ENCODE measurements around the gene MYH14. TPM values are rescaled to one million over a fixed set of nuclear protein-coding genes. Genes with fewer than 3 reads are reported as not detected.

The MYH14 gene
- polyA plus RNA-seq, 3 donors: not detected

DNA sequence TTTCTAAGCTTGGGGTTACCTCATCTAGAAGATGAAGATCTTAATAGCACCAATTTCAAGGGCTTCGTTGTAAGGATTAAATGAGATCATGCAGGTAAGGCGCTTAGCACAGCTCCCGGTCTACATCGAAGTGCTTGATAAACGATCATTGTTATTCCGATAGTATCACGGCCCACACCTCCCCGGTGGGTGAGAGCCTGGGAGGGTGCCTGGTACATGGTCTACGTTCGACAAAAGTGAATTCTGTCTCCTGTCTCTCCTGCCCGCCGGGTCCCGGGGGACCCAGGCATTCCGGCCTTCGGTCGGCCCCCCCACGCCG is 501 bp upstream of the MYH14 start:
- Histone ChIP-seq H3K9me3 (replicated peaks in 1 of 2; ENCODE audit: control insufficient read depth in 1 of 2, insufficient read depth in 1 of 2, low read length in 2 of 2) (peaks cover 9 to 19% of the 10 kb centered on the region in 2 donors), H3K36me3 (replicated peaks in 1 of 2; ENCODE audit: control insufficient read depth in 1 of 2, insufficient read depth in 2 of 2, low read length in 2 of 2) (no peaks in the 10 kb centered on the region), H3K4me1 (ENCODE audit: control insufficient read depth in 1 of 2, insufficient read depth in 2 of 2, low read length in 2 of 2) (peaks cover 0 to 6% of the 10 kb centered on the region in 2 donors), H3K4me2 (replicated peaks; ENCODE audit: extremely low read depth, low read length, poor library complexity, severe bottlenecking) (no peak overlapping the region), H3K79me2 (ENCODE audit: insufficient read depth, low read length) (no peaks in the 10 kb centered on the region), H3K27ac (ENCODE audit: low read depth in 1 of 2, low read length in 2 of 2) (no peak overlapping the region), H3K4me3 (replicated peaks in 1 of 3; ENCODE audit: low read depth in 2 of 3, low read length in 3 of 3) (no peak overlapping the region), H3K27me3 (ENCODE audit: control insufficient read depth in 2 of 2, insufficient read depth in 2 of 2, low read length in 2 of 2) (peaks cover 37 to 58% of the 10 kb centered on the region in 2 donors), H2AFZ (ENCODE audit: insufficient read depth, low read depth, low read length, poor library complexity, severe bottlenecking) (no peak overlapping the region), H3K9ac (ENCODE audit: insufficient read depth, low read length, poor library complexity, severe bottlenecking) (no peak overlapping the region), H4K20me1 (ENCODE audit: insufficient read depth, low read length) (no peaks in the 10 kb centered on the region)
- intact Hi-C loops (cut with micrococcal nuclease): no loop called here
- no peak overlapping the region for H3K27ac Mint-ChIP-seq
- TF ChIP-seq, protein P1, sequence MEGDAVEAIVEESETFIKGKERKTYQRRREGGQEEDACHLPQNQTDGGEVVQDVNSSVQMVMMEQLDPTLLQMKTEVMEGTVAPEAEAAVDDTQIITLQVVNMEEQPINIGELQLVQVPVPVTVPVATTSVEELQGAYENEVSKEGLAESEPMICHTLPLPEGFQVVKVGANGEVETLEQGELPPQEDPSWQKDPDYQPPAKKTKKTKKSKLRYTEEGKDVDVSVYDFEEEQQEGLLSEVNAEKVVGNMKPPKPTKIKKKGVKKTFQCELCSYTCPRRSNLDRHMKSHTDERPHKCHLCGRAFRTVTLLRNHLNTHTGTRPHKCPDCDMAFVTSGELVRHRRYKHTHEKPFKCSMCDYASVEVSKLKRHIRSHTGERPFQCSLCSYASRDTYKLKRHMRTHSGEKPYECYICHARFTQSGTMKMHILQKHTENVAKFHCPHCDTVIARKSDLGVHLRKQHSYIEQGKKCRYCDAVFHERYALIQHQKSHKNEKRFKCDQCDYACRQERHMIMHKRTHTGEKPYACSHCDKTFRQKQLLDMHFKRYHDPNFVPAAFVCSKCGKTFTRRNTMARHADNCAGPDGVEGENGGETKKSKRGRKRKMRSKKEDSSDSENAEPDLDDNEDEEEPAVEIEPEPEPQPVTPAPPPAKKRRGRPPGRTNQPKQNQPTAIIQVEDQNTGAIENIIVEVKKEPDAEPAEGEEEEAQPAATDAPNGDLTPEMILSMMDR (IDR thresholded peaks at IDR 0.05): no peak
- no peaks in the 10 kb centered on the region for H3K4me1 Mint-ChIP-seq
- peak overlapping the region in 1 of 2 donors; percentile 18 for H3K4me3 Mint-ChIP-seq
- DNase-seq: no peak
- WGBS (ENCODE audit: insufficient coverage): 23% methylated on average over 16 of the region's 18 CpGs
- peaks cover 0 to 18% (median 8%) of the 10 kb centered on the region in 7 donors for H3K9me3 Mint-ChIP-seq
- H3K36me3 Mint-ChIP-seq: no peaks in the 10 kb centered on the region
- H3K27me3 Mint-ChIP-seq (ENCODE audit: low read depth in 3 of 3): peaks cover 61 to 75% (median 63%) of the 10 kb centered on the region in 3 donors

DNA sequence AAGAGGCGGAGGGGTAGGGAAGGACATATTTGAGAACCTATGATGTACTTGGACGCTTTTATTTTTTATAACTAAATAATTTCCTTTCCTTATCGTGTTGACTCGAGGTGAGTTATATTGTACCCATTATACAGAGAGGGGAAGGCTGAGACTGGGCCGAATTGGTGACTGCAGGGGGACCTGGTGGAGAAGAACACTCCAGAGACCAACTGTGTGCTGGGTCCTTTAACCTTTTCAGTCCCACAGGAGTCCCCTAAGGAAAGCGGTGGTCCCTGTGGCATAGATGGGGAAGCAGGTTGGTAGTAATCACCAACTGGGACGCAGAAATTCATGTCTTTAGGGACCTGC is 633 bp downstream of the MYH14 start:
- H4K20me1 ChIP-seq (ENCODE audit: insufficient read depth, low read length): no peaks in the 10 kb centered on the region
- Mint-ChIP-seq H3K9me3 (peaks cover 0 to 18% (median 8%) of the 10 kb centered on the region in 7 donors), H3K4me3 (peak overlapping the region in 1 of 2 donors; percentile 66), H3K36me3 (no peaks in the 10 kb centered on the region), H3K27me3 (ENCODE audit: low read depth in 3 of 3) (peaks cover 61 to 73% (median 61%) of the 10 kb centered on the region in 3 donors), H3K27ac (no peak overlapping the region), H3K4me1 (no peaks in the 10 kb centered on the region)
- H3K36me3 ChIP-seq (replicated peaks in 1 of 2; ENCODE audit: control insufficient read depth in 1 of 2, insufficient read depth in 2 of 2, low read length in 2 of 2): no peaks in the 10 kb centered on the region
- no peaks in the 10 kb centered on the region for H3K79me2 ChIP-seq (ENCODE audit: insufficient read depth, low read length)
- peaks cover 37 to 58% of the 10 kb centered on the region in 2 donors for H3K27me3 ChIP-seq (ENCODE audit: control insufficient read depth in 2 of 2, insufficient read depth in 2 of 2, low read length in 2 of 2)
- H3K9me3 ChIP-seq (replicated peaks in 1 of 2; ENCODE audit: control insufficient read depth in 1 of 2, insufficient read depth in 1 of 2, low read length in 2 of 2): peaks cover 9 to 19% of the 10 kb centered on the region in 2 donors
- H3K27ac ChIP-seq (ENCODE audit: low read depth in 1 of 2, low read length in 2 of 2): no peak overlapping the region
- H3K9ac ChIP-seq (ENCODE audit: insufficient read depth, low read length, poor library complexity, severe bottlenecking): no peak overlapping the region
- WGBS (ENCODE audit: insufficient coverage): 100% methylated on average over 1 of the region's 7 CpGs
- intact Hi-C loops (cut with micrococcal nuclease): no loop called here
- DNase-seq: no peak
- no peak overlapping the region for H3K4me3 ChIP-seq (replicated peaks in 1 of 3; ENCODE audit: low read depth in 2 of 3, low read length in 3 of 3)
- H3K4me2 ChIP-seq (replicated peaks; ENCODE audit: extremely low read depth, low read length, poor library complexity, severe bottlenecking): peak overlapping the region; percentile 49
- TF ChIP-seq, protein P1 (IDR thresholded peaks at IDR 0.05): no peak
- H2AFZ ChIP-seq (ENCODE audit: insufficient read depth, low read depth, low read length, poor library complexity, severe bottlenecking): no peak overlapping the region
- peaks cover 0 to 6% of the 10 kb centered on the region in 2 donors for H3K4me1 ChIP-seq (ENCODE audit: control insufficient read depth in 1 of 2, insufficient read depth in 2 of 2, low read length in 2 of 2)

All from CD14-positive monocyte (primary cell).